Gastroesophageal sphincter (tissue), 3 donors: ENCODE results near the gene UMAD1.

Experiments
- CTCF ChIP-seq, 4 experiments: fragments of 200-600 bp in 2 of 4; fragments of 450-650 bp in 2 of 4; sonication (generic) in 1 of 4; IDR thresholded peaks; one replicate each; pipeline ENCODE4 v1.5.1; 2017 to 2019; ENCODE audit warnings: antibody characterized with exemption in 4 of 4, mild to moderate bottlenecking in 2 of 4, moderate library complexity in 2 of 4
- EP300 ChIP-seq: sonication (generic); formaldehyde crosslinking; IDR thresholded peaks from one replicate; pipeline ENCODE4 v1.6.1; 2017; ENCODE audit warnings: antibody characterized with exemption, mild to moderate bottlenecking
- POLR2A ChIP-seq, 2 donors: fragments of 450-650 bp; IDR thresholded peaks; one replicate each; pipeline ENCODE4 v1.6.1; 2017; ENCODE audit warnings: antibody characterized with exemption in 2 of 2, mild to moderate bottlenecking in 2 of 2, moderate library complexity in 1 of 2

- TF ChIP-seq CTCF (IDR thresholded peaks at IDR 0.05) (no peak), EP300 (no peak), POLR2A (IDR thresholded peaks at IDR 0.05) (no peak)
Measured at GRCh38 chr7:7832518-7832917, 192.0 kb downstream of the UMAD1 start.
